ENCODE data around the gene ANGPT4. TPM values are rescaled to one million over a fixed set of nuclear protein-coding genes. Genes with fewer than 3 reads are reported as not detected.

The ANGPT4 gene
- total RNA-seq, 6 experiments from 2014 or later: 0.04 to 0.12 TPM; not detected in 4

- intact Hi-C loops (cut with DNase I): no loop called here
- Histone ChIP-seq H3K27me3 (peaks cover 0 to 9% of the 10 kb centered on the region in 2 donors), H3K4me3 (no peak overlapping the region), H3K4me1 (no peaks in the 10 kb centered on the region), H3K36me3 (no peaks in the 10 kb centered on the region), H3K27ac (no peak overlapping the region), H3K9me3 (no peaks in the 10 kb centered on the region)
- ATAC-seq (no peak), DNase-seq (no peak)
- WGBS (ENCODE audit: insufficient coverage, low coverage, low lambda C conversion rate, missing lambda C conversion rate): 56% methylated on average over 5 of the region's 5 CpGs
- TF ChIP-seq, protein P1, sequence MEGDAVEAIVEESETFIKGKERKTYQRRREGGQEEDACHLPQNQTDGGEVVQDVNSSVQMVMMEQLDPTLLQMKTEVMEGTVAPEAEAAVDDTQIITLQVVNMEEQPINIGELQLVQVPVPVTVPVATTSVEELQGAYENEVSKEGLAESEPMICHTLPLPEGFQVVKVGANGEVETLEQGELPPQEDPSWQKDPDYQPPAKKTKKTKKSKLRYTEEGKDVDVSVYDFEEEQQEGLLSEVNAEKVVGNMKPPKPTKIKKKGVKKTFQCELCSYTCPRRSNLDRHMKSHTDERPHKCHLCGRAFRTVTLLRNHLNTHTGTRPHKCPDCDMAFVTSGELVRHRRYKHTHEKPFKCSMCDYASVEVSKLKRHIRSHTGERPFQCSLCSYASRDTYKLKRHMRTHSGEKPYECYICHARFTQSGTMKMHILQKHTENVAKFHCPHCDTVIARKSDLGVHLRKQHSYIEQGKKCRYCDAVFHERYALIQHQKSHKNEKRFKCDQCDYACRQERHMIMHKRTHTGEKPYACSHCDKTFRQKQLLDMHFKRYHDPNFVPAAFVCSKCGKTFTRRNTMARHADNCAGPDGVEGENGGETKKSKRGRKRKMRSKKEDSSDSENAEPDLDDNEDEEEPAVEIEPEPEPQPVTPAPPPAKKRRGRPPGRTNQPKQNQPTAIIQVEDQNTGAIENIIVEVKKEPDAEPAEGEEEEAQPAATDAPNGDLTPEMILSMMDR (IDR thresholded peaks at IDR 0.05): no peak
- no peak for TF ChIP-seq POLR2A (IDR thresholded peaks at IDR 0.05)
Observed at GRCh38 chr20:889106-889505, 27.0 kb downstream of the ANGPT4 start.

DNA sequence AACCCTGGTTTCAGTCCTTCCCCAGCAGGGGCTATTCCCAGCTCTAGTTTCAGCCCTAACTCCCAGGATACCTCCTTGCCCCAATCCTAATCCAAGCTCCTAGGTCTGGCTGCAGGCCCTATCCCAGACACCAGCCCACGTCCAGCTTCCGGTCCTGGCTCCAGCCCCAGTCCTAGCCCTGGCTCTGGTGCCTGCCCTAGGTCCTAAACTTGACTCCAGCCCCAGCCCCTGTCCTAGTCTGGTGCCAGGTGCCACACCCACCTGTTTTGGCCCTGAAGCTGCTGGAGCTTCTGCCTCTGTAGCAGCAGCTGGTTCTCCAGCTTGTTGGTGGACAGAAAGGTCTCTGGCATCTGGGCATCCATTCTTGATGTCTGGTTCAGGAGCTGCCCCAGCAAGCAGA is 28.1 kb downstream of the ANGPT4 start:
- no peaks in the 10 kb centered on the region for H3K4me1 ChIP-seq
- TF ChIP-seq, protein P1 (IDR thresholded peaks at IDR 0.05): no peak
- TF ChIP-seq POLR2A (IDR thresholded peaks at IDR 0.05): no peak
- 46% methylated on average over 2 of the region's 2 CpGs for WGBS (ENCODE audit: insufficient coverage, low coverage, low lambda C conversion rate, missing lambda C conversion rate)
- H3K4me3 ChIP-seq: no peak overlapping the region
- no peaks in the 10 kb centered on the region for H3K36me3 ChIP-seq
- DNase-seq (no peak), ATAC-seq (no peak)
- H3K27ac ChIP-seq: no peak overlapping the region
- H3K27me3 ChIP-seq: peaks cover 0 to 9% of the 10 kb centered on the region in 2 donors
- intact Hi-C loops (cut with DNase I): no loop called here
- no peaks in the 10 kb centered on the region for H3K9me3 ChIP-seq

DNA sequence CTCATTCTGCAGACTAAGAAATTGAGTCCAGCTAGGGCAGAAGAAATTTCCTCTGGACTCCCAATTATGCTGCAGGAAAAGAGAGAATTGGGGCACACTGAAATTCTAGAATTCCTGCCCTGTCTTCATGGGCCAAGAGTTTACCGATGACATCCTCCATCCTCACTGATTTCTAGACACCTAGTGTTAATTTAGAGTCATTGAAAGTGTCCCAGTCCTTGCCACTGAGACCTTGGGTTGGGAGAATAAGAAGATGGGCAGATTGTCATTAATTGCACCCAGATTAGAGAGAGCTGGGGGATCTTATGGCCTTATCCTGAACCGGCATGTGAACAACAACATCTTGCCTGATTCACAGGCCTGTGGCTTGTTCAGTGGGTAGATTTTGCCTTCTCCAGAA is 29.0 kb downstream of the ANGPT4 start:
- Histone ChIP-seq H3K27me3 (peaks cover 0 to 9% of the 10 kb centered on the region in 2 donors), H3K36me3 (no peaks in the 10 kb centered on the region), H3K27ac (no peak overlapping the region), H3K4me3 (no peak overlapping the region), H3K9me3 (no peaks in the 10 kb centered on the region), H3K4me1 (no peaks in the 10 kb centered on the region)
- 75% methylated on average over 2 of the region's 2 CpGs for WGBS (ENCODE audit: insufficient coverage, low coverage, low lambda C conversion rate, missing lambda C conversion rate)
- ATAC-seq (no peak), DNase-seq (no peak)
- TF ChIP-seq, protein P1 (IDR thresholded peaks at IDR 0.05): no peak
- no peak for TF ChIP-seq POLR2A (IDR thresholded peaks at IDR 0.05)
- intact Hi-C loops (cut with DNase I): no loop called here

GRCh38 chr20:884983-885952 is 30.9 kb downstream of the ANGPT4 start:
- Histone ChIP-seq H3K36me3 (no peaks in the 10 kb centered on the region), H3K4me1 (no peaks in the 10 kb centered on the region), H3K9me3 (no peaks in the 10 kb centered on the region), H3K27me3 (peaks cover 0 to 9% of the 10 kb centered on the region in 2 donors), H3K27ac (no peak overlapping the region), H3K4me3 (no peak overlapping the region)
- WGBS (ENCODE audit: insufficient coverage, low coverage, low lambda C conversion rate, missing lambda C conversion rate): 22% methylated on average over 27 of the region's 41 CpGs
- no peak for DNase-seq
- peak in 2 of 4 donors; percentile 22 to 29 for ATAC-seq
- TF ChIP-seq, protein P1 (IDR thresholded peaks at IDR 0.05): no peak
- TF ChIP-seq POLR2A (IDR thresholded peaks at IDR 0.05): no peak
- intact Hi-C loops (cut with DNase I): no loop called here
